ENCODE measurements around the gene DNAJC13. TPM values are rescaled to one million over a fixed set of nuclear protein-coding genes. Genes with fewer than 3 reads are reported as not detected.

The DNAJC13 gene
- total RNA-seq, 2 donors from 2014 or later = 41.3 to 51.3 TPM

- intact Hi-C loops (cut with DNase I) = no loop called here
- H3K9ac ChIP-seq (ENCODE audit: low read depth in 2 of 2, low read length in 2 of 2) = no peak overlapping the region
- H3K27me3 ChIP-seq = no peaks in the 10 kb centered on the region
Measured at GRCh38 chr3:132522353-132522752, 105.1 kb downstream of the DNAJC13 start.

DNA sequence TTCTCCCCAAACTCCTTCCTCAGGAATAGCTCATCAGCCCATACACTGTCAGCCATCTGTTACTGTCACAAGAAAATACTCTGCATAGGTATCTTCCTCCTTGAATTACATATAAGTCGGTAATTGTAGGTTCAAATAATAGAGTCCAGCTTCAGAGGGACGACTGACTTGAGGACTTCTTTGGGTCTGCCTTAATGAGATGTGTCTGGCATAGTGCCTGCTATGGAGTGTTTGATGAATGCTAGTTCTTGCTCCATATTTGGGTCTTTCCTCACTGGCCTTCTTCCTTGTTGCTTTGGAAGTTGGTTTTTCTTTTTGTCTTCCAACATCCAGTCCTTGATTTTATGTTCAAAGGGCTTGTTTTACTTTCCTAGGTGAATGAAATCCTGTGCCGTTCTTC is 113.3 kb downstream of the DNAJC13 start:
- H3K27ac ChIP-seq = no peak overlapping the region
- DNase-seq = no peak
- H3K4me3 ChIP-seq = no peak overlapping the region
- no peaks in the 10 kb centered on the region for H3K4me1 ChIP-seq
- TF ChIP-seq CTCF (IDR thresholded peaks at IDR 0.05) = no peak
- H3K9ac ChIP-seq (ENCODE audit: low read depth in 2 of 2, low read length in 2 of 2) = no peak overlapping the region
- no peaks in the 10 kb centered on the region for H3K27me3 ChIP-seq
- intact Hi-C loops (cut with DNase I) = no loop called here
- peaks cover 3% of the 10 kb centered on the region for H3K36me3 ChIP-seq
- no peaks in the 10 kb centered on the region for H3K9me3 ChIP-seq

More at GRCh38 chr3:132522353-132522752, 105.1 kb downstream of the DNAJC13 start:
- no peaks in the 10 kb centered on the region for H3K9me3 ChIP-seq
- H3K4me3 ChIP-seq = no peak overlapping the region
- no peak for DNase-seq
- H3K4me1 ChIP-seq = no peaks in the 10 kb centered on the region
- TF ChIP-seq CTCF (IDR thresholded peaks at IDR 0.05) = no peak
- no peak overlapping the region for H3K27ac ChIP-seq
- H3K36me3 ChIP-seq = no peaks in the 10 kb centered on the region

- TF ChIP-seq CTCF (IDR thresholded peaks at IDR 0.05) = peak; percentile 63
- Histone ChIP-seq H3K36me3 (peaks cover 3% of the 10 kb centered on the region), H3K27me3 (no peaks in the 10 kb centered on the region), H3K4me3 (no peak overlapping the region), H3K9ac (ENCODE audit: low read depth in 2 of 2, low read length in 2 of 2) (no peak overlapping the region), H3K27ac (no peak overlapping the region), H3K9me3 (no peaks in the 10 kb centered on the region), H3K4me1 (no peaks in the 10 kb centered on the region)
- intact Hi-C loops (cut with DNase I) = loop anchor here (2.0 kb wide), 1 partner anchor 103 kb away; no protein-coding TSS in a partner anchor
- peak; percentile 54 for DNase-seq
Measured at GRCh38 chr3:132535575-132536441, 118.5 kb downstream of the DNAJC13 start.

GRCh38 chr3:132536442-132537153 is 119.3 kb downstream of the DNAJC13 start:
- Histone ChIP-seq H3K9ac (ENCODE audit: low read depth in 2 of 2, low read length in 2 of 2) (no peak overlapping the region), H3K36me3 (no peaks in the 10 kb centered on the region), H3K27ac (no peak overlapping the region), H3K4me1 (no peaks in the 10 kb centered on the region), H3K4me3 (no peak overlapping the region), H3K9me3 (no peaks in the 10 kb centered on the region), H3K27me3 (no peaks in the 10 kb centered on the region)
- no peak for DNase-seq
- intact Hi-C loops (cut with DNase I) = loop anchor here (2.0 kb wide), 1 partner anchor 102 kb away; no protein-coding TSS in a partner anchor
- TF ChIP-seq CTCF (IDR thresholded peaks at IDR 0.05) = no peak

DNA sequence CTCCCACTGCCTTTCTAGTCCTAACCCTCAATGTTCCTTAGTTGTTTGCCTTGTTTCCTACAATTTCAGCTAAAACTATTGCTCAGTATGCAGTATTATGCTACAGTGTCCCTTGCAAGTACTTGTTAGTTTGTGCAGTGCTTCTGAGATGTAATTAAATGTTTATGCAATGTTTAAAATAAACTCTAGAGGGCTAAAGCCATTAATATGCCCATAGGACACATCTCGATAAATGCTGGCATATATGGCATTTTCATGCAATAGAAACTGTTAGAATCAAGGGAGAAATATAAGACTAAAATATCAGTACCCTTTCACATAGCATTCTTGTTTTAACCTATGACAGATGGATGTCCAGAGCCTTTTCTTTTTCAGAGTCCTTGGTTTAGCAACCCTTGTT is 120.0 kb downstream of the DNAJC13 start:
- Histone ChIP-seq H3K4me1 (no peaks in the 10 kb centered on the region), H3K27ac (no peak overlapping the region), H3K4me3 (no peak overlapping the region), H3K9ac (ENCODE audit: low read depth in 2 of 2, low read length in 2 of 2) (no peak overlapping the region), H3K9me3 (no peaks in the 10 kb centered on the region), H3K36me3 (no peaks in the 10 kb centered on the region), H3K27me3 (no peaks in the 10 kb centered on the region)
- TF ChIP-seq CTCF (IDR thresholded peaks at IDR 0.05) = no peak
- intact Hi-C loops (cut with DNase I) = loop anchor here (2.0 kb wide), 1 partner anchor 102 kb away; no protein-coding TSS in a partner anchor
- DNase-seq = no peak
